Activated T-helper 1 cell treated with Interleukin-2 at 50 U/mL for 16 hours (primary cell): ENCODE data around the gene CEP89.
"Not testable (repeated sequence)": the region's sequence is repeated elsewhere in the genome, so short reads cannot be mapped to it uniquely, and the experiment has no call there.

Experiments
- DNase-seq: peaks from one replicate; pipeline ENCODE4 v3.0.0-alpha.2; 2020; ENCODE audit warnings: low read depth

The CEP89 gene

DNA sequence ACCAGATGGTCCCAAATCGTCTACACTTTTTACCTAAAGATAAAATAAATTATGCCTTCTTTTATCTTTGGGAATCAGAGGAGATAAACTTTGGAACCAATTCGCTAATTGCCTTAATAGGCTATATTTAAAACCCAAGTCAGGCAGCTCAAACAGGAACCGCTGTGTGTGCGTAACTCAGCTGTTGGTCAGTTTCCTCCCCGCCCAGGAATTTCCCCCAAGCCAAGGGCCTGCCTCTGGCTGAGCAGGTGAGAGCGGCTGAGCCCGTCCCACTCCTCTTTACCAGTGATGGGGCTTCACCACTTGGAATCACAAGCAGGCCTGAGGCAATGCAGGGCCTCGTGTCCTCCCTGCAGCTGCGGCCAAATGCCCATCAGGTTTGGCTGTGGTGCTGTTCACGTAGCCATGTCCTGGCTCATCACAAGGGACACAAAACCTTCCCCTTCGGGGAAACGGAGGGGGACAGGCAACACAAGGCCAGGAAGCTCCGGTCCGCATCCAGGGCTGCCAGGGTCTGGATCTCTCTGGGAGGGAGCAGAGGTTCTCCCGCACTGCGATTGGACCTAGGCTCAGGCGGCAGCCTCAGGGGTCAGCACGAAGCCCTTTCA, 101.7 kb downstream of the CEP89 start:
- no peak for DNase-seq

DNA sequence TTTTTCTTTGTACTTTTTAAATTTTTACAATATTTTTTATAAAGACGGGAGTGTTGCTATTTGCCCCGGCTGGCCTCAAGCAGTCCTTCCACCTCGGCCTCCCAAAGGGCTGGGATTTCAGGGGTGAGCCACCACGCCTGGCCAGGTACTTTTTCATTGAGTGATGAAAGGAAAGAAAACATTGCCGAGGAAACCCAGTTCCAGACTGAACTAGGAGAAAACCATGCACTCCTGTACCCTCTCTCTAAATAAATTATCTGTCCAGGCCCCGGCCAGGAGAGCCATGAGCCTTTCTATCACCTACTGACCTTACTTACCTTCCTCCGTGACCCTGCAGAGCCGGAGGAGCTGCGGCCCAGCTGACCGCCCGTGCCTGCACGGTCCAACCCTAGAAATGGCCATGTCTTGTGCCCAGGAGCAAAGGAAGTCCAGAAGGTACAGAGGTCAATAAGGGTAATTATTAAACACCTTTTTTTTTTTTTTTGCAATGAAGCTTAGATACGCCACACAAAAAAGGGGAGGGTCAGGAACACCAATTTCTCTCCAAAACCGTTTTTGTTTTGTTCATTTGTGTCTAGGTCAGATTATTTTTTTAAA, 102.3 kb downstream of the CEP89 start, which contains the start of gene SLC7A9:
SLC7A9 (minus strand) TSS at position 399 of the 597 bp plus-strand sequence. CDS start 1,233 bp downstream, outside the sequence.
- DNase-seq = no peak

DNA sequence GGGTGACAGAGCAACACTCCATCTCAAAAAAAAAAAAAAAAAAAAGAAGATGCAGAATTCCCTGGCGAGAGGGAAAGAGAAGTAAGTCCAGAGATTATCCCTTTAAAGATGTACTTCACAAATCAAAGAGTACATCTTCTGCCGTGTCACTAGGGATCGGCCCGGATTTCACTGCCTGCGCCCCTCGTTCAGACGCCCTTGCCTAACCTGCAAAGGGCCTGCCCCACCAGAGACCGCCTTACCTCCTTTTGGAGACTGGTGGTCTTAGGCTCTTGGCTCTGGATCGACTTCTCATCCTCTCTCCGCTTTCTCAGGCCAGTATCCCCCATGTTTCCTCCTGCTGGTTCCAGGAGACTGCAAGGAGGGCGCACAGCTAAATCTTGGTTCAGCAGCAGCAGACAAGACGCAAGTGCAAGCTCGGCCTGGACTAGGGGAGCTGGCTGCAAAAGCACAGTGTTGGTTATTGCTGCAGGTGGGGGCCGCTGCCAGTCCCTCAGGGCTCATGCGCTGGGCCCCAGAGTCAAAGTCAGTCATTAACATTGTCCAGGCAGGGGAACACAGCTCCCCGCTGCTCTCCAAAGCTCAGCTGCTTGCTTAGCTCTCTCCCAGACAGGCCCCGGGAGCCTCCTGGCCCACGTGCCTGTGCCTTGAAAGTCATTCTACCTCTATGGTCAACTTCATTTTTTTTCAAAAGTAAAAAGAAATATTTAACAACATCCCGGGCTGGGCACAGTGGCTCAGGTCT, 103.4 kb downstream of the CEP89 start:
- DNase-seq = no peak

DNA sequence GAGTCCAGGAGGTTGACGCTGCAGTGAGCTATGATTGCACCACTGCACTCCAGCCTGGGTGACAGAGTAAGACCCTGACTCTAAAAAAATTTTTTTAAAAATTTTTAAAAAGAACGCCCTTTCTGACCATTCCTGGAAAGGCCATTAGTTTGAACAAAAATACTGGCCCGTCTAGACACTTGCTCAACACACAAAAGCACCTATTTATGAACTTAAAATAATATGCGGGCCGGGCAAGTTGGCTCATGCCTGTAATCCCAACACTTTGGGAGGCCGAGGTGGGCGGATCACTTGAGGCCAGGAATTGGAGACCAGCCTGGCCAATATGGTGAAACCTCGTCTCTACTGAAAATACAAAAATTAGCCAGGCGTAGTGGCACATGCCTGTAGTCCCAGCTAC, 104.3 kb downstream of the CEP89 start:
- not testable (repeated sequence) for DNase-seq

DNA sequence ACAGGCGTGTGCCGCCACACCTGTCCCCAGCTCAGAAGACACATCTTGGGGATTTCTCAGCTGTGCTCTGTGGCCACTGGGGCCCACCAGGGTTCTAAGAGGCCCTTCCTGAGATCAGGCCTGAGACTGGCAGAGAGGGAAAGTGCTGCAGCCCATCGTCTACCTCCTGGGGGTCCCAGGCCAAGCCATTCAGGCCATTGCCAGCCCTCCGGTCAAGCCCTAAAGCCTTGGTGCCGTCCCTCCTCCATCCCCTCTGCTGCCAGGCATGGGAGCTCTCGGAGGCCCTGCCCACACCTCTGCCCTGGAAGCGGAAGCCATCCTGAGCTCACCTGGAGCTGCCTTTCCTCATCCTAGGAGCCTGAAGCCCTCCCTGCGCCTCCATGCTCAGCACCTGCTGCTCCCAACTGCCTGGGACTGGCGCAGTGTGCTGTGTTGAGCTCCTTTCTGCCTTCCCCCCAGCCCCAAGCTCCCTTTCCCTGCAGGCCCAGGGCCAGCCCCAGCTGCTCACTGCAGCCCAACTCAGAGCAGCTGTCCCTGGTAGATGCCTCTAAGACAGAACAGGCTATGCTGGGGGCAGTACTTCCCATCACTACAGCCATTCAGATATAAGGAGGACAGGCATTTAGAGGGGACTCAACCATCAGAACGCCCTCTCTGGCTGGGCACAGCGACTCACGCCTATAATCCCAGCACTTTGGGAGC, 105.0 kb downstream of the CEP89 start:
- DNase-seq = no peak

DNA sequence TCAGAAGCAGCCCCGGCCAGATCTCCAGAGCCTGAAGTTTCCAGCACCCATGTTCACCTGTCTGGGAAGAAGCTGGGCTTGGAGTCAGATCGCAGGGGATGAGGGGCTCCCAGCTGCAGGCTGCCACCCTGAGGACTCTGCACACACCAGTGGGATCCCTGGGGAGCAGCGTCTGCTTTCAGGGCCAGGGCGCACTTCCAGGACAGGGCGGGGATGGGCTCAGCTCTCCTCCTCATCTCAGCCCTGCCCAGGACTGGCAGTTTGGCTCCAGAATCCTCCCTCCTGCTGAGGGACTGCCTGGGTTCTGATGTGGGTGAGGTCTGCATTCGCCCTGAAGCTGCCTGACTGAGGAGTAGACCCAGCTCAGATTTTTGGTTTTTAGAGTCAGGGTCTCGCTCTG, 105.7 kb downstream of the CEP89 start:
- DNase-seq = no peak

DNA sequence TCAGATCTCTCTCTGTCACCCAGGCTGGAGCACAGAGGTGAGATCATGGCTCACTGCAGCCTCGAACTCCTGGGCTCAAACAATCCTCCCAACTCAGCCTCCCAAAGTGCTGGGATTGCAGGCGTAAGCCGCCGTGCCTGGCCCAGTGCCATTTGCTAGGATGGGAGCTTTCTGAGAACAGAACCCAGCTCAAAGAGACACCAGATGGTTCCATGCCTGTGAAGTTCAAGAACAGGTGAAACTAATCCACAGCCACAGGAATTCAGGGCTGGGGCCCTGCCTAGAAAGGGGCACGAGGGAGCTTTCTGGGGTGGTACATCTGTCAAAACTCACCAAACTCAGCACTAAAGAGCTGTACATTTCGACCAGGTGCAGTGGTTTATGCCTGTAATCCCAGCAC, 106.4 kb downstream of the CEP89 start:
- DNase-seq = no peak

DNA sequence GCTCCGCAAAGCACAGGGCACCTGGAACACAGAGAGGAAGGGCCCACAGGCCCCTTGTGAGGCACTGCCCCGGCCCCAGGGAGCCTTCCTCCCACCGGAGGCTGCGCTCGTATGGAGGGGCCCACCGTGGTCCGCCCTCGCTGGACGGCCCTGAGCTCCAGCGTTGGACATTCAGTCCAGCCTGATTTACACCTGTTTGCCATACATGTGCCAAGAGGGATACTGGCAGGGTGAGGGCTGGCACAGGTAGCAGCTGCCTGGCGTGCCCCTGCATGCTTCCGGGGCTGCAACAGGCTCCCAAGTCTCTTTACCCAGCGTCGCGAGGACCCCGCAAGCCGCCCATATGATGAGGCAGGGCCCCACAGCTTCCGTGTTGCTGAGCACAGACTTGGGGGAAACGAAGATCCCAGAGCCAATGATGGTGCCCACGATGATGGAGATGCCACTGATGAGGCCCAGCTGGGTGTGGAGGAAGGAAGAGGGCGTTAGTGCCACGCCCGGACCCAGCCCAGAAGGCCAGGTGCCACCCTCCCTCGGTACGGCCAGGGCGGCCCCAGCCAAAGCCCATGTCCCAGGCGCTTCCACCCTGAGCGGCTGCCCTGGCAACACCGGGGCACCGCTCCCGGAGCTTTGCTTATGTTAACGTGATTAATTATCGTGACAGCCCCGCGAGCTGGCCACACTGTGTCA, 107.3 kb downstream of the CEP89 start:
- DNase-seq = no peak

DNA sequence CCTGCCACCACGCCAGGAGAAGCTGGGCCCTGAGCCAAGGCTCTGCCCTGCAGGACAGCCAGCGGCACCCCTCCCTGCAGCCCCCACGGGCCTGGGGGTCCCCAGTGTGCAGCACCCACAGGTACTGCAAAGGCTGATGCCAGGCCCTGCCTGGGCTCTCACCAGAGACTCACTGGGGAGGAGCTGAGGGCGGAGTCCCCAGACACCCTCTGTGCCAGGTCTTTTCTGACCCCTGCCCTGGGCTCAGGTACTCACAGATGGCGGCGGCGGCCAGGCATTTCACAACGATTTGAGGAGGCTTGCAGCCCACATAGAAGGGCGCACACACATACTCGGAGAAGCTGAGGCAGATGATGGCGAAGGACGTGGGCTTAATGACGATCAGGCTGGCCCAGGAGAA, 107.9 kb downstream of the CEP89 start:
- DNase-seq = no peak

DNA sequence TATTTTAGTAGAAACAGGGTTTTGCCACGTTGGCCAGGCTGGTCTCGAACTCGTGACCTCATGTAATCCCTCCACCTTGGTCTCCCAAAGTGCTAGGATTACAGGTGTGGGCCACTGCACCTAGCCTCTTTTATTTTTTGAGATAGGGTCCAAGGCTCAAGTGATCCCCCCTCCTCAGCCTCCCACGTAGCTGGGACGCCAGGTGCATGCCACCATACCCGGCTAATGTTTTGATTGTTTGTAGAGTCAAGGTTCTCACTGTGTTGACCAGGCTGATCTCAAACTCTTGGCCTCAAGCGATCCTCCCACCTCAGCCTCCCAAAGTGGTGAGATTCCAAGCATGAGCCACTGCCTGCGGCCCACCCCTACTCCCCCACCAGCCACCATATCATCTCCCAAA, 108.5 kb downstream of the CEP89 start:
- DNase-seq = no peak

DNA sequence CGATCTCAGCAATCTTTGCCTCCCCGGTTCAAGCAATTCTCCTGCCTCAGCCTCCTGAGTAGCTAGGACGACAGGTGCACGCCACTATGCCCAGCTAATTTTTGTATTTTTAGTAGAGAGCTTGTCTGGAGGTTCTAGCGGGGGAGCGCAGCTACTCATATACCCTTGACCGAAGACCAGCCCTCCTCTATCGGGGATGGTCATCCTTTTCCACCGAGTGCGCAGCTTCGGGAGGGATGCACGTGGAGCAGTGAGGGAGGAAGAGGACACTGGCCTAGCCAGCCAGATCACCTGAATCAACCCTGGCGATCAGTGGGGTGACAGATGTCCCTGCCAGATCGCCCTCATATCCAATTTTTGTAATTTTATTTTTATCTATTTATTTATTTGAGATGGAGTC, 109.0 kb downstream of the CEP89 start:
- no peak for DNase-seq

DNA sequence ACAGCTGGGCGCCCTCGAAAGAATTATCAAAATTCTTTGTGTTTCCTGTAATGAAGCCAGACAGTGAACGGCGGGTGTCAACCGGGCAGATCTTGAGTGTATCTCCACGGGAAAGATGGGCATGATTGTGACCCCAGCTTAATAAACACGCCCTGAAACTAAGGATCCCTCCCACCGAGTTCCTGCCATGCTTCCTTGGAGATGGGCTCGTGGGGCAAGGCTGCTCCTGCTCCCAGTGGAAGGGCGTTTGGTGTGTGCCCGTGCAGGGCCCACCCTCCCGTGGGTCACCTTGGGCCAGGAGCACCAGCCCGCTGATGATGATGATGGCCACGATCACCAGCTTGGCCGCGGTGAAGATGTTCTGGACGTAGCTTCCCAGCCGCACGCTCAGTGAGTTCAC, 109.6 kb downstream of the CEP89 start:
- no peak for DNase-seq

DNA sequence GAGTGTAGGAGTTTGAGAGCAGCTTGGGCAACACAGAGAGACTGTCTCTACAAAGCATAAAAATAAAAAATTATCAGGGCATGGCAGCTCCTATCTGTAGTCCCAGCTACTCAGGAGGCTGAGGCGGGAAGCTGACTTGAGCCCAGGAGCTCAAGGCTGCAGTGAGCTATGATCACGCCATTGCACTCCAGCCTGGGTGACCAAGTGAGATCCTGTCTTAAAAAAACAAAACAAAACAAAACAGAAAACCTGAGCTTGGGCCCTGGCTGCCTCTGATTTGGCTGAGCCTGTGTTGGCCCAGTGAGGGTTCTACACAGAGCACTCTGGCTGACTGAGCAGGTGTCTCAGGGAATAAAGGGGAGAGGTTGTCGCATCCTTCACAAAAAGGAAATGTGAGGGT, 110.2 kb downstream of the CEP89 start:
- DNase-seq = no peak

DNA sequence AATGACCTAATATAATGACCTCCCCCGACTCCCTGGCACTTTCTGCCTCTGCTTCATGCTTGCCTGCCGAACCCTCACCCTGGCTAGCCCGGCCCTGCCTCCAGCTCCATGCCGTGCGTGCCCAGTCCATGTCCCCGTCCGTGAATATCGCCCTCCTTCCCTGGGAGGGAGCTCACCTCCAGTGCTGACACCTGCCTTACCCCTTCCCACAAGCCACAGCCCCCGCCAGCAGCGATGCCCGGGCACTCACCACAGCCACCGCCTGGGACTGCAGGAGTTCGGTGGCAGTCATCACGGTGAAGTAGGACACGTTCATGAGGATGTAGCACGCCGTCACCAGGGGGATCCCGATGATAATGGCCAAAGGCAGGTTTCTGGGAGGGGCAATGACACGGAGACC, 112.2 kb downstream of the CEP89 start:
- DNase-seq = no peak

DNA sequence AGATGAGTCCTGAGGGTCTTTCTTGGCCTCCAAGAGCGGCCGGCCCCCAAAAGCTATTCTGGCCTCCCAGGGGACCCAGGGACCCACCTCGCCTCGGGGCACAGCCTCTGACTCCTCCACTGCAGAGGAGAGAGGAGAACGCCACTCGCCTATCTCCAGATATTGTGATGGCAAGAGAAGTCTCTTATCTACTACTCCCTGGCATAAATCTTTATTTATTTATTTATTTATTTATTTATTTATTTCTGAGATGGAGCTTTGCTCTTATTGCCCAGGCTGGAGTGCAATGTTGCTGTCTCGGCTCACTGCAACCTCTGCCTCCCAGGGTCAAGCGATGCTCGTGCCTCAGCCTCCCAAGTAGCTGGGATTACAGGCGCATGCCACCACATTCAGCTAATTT, 113.2 kb downstream of the CEP89 start:
- DNase-seq = no peak

DNA sequence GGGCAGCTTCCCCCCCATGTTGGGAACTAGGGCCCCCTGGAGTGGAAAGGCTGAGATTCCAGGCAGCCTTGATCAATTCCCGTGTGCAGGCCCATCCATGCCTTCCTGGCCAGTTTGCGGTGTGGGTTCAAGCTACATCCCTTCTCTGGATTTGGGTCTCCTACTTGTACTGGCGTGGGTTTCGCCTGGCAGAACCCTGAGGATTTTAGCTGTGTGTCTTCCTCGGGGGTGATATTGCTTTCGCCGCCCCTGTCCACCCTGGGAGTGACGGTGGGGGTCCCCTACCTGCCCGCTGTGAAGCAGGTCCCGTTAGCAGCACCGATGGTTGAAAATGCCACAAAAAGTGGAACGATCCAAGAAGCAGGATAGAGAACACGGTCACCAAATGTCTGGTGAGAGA, 113.6 kb downstream of the CEP89 start:
- DNase-seq = no peak

DNA sequence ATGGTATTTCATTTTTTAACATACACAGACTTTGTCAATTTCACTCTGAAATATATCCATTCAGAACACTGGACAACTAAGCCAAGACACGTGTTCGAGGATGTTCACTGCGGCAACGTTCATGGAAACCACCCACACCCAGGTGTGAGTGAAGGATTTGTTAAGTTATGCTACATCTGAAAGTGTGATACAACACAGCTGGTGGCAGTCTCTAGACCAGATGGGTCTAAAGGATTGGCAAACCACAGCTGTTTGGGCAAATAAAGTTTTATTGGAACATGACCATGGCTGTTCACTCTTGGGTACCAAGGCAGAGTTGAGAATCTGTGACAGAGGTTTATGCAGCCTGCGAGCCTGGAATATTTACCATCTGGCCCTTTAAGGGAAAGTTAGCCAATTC, 114.2 kb downstream of the CEP89 start:
- DNase-seq = no peak

DNA sequence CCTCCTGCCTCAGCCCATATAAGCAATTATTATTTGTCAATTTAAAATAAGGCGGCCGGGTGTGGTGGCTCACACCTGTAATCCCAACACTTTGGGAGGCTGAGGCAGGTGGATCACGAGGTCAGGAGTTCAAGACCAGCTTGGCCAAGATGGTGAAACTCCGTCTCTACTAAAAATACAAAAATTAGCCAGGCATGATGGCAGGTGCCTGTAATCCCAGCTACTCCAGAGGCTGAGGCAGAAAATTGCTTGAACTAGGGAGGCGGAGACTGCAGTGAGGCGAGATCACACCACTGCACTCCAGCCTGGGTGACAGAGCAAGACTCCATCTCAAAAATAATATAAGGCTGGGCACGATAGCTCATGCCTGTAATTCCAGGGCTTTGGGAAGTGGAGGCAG, 114.9 kb downstream of the CEP89 start:
- not testable (repeated sequence) for DNase-seq

DNA sequence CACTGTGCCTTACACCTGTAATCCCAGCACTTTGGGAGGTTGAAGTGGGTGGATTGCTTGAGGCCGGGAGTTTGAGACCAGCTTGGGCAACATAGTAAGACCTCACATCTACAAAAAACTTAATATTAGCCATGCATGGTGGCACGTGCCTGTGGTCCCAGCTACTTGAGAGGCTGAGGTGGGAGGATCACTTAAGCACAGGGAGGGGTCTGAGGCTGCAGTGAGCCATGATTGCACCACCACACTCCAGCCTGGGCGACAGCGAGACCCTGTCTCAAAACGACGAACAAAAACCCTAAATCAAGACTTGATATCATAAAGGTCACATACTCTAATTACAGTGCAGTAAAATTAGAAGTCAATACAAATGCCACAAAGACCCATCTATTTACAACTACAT, 119.5 kb downstream of the CEP89 start:
- no peak for DNase-seq

DNA sequence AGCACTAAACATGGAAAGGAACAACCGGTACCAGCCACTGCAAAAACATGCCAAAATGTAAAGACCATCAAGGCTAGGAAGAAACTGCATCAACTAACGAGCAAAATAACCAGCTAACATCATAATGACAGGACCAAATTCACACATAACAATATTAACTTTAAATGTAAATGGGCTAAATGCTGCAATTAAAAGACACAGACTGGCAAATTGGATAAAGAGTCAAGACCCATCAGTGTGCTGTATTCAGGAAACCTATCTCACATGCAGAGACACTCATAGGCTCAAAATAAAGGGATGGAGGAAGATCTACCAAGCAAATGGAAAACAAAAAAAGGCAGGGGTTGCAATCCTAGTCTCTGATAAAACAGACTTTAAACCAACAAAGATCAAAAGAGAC, 123.7 kb downstream of the CEP89 start:
- not testable (repeated sequence) for DNase-seq

DNA sequence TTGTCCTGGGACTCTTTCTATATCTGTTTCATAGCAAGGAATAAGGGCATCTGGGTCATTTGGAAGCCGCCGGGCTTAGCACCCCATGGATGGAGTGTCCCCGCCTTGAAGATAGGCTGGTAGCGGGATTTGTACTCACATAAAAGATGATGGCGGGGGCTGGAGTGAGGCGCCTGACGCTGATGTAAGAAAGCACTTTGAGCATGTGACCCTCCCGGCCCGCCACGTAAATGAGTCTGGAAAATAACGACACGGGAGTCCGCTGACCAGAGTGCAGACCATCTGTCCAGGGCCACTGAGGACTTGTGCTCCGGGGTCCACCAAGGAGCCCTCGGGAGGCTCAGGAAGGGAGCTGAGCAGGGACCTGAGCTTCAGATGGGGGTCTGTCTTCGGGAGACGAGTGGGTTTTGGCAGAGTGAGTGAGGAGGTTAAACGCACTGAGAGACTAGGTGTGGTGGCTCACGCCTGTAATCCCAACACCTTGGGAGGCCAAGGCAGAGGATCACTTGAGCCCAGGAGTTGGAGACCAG, 128.0 kb downstream of the CEP89 start:
- no peak for DNase-seq

DNA sequence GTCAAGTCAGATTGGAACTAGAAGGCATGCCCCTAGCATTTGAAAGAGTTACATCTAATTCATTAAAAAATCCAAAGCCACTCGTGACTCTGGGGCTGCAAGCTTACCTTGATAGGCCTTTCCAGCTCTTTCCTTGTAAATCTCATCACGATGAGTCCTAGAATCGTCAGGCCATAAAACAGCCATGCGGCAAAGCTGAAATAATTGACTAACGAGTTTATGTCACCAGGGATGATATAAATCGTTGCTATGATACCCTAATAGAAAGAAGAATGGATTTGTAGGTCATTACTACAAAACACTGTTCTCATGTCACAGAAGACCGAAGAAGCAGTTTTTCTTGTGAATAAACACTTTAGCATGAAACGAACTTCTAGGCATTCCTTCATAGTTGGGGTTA, 129.7 kb downstream of the CEP89 start:
- no peak for DNase-seq
